HK-2 (cell line): ENCODE data around the gene RRP1.
"Not testable (repeated sequence)": the region's sequence is repeated elsewhere in the genome, so short reads cannot be mapped to it uniquely, and the experiment has no call there.

ENCODE experiments used
- DNase-seq: peaks from one replicate; pipeline ENCODE4 v3.0.0-alpha.2; 2018; ENCODE audit not compliant: unreplicated experiment

Gene RRP1

DNA sequence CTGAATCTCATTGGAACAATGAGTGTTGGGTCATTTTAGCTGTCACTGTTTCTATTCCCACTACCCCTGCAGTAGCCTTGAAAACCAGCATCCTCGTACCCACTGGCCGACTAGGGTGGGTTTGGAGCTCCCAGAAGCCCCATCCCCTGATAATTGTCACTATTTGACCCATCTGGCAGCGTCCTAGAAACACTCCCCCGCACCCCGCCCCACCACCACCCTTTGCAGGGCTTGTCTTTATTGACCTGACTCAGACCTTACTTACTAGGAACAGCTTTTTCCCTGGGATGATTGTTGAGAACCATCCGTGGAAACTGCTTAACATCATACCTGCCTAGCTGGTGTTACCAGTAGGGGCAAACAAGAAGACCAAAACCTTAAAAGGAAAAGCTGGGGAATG lies 47.2 kb downstream of the RRP1 start:
- no peak for DNase-seq

DNA sequence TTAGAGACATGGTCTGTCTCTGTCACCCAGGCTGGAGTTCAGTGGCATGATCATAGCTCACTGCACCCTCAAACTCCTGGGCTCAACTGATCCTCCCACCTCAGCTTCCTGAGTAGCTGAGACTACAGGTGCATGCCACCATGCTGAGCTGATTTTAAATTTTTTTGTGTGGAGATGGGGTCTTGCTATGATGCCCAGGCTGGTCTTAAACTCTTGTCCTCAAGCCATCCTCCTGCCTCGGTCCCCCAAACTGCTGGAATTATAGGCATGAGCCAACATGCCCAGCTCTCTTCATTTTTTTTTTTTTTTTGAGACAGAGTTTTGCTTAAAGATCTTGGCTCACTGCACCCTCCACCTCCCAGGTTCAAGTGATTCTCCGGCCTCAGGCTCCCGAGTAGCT lies 50.9 kb downstream of the RRP1 start:
- no peak for DNase-seq

DNA sequence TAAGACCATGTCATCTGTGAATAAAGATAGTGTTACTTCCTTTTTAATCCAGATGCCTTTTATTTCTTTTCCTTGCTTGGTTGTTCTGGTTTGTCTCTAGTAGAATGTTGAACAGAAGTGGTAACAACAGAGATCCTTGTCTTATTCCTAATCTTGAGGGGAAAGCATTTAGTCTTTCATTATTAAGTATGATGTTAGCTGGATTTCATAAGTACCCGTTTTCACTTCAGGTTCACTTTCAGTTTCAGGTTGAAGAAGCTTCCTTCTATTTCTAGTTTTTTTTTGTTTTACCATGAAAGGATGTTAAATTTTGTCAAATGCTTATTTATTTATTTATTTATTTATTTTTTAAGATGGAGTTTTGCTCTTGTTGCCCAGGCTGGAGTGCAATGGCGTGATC lies 53.4 kb downstream of the RRP1 start:
- DNase-seq, result no peak

DNA sequence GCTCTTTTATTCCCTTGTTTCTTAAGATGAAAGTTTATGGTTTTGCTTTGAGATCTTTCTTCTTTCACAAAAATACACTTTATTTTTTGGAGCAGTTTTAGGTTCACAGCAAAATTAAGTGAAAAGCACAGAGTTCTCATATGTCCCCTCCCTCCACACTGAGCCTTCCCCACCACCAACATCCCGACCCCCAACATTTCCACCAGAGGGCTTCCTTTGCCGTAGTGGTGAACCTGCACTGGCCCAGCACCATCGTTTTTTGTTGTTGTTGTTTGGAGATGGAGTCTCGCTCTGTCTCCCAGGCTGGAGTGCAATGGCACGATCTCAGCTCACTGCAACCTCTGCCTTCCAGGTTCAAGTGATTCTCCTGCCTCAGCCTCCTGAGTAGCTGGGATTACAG lies 55.5 kb downstream of the RRP1 start:
- not testable (repeated sequence) for DNase-seq

GRCh38 chr21:43845386-43845785 lies 56.0 kb downstream of the RRP1 start:
- DNase-seq, result no peak

DNA sequence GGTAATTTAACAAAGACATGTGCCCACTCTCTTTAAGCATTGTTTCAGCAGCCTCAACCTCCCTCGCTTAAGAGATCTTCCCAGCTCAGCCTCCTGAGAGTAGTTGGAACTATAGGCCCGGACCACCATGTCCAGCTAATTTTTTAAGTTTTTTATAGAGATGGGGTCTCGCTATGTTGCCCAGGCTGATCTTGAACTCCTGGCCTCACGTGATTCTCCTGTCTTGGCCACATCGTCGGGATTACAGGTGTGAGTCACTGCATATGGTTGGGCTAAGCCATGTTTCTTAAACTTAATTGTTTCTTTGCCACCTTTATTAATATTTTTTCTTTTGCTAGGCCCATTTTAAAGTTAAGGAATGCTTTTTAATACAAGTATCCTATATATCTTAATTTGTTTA lies 57.1 kb downstream of the RRP1 start:
- DNase-seq, result no peak

- no peak for DNase-seq
Observed at GRCh38 chr21:43847301-43847700, 57.9 kb downstream of the RRP1 start.

GRCh38 chr21:43848771-43849170 lies 59.4 kb downstream of the RRP1 start:
- DNase-seq, result no peak

- DNase-seq, result no peak
Observed at GRCh38 chr21:43849532-43850299, 60.3 kb downstream of the RRP1 start.

- no peak for DNase-seq
Observed at GRCh38 chr21:43850728-43851295, 61.4 kb downstream of the RRP1 start.

GRCh38 chr21:43851593-43851992 lies 62.2 kb downstream of the RRP1 start:
- DNase-seq, result no peak

DNA sequence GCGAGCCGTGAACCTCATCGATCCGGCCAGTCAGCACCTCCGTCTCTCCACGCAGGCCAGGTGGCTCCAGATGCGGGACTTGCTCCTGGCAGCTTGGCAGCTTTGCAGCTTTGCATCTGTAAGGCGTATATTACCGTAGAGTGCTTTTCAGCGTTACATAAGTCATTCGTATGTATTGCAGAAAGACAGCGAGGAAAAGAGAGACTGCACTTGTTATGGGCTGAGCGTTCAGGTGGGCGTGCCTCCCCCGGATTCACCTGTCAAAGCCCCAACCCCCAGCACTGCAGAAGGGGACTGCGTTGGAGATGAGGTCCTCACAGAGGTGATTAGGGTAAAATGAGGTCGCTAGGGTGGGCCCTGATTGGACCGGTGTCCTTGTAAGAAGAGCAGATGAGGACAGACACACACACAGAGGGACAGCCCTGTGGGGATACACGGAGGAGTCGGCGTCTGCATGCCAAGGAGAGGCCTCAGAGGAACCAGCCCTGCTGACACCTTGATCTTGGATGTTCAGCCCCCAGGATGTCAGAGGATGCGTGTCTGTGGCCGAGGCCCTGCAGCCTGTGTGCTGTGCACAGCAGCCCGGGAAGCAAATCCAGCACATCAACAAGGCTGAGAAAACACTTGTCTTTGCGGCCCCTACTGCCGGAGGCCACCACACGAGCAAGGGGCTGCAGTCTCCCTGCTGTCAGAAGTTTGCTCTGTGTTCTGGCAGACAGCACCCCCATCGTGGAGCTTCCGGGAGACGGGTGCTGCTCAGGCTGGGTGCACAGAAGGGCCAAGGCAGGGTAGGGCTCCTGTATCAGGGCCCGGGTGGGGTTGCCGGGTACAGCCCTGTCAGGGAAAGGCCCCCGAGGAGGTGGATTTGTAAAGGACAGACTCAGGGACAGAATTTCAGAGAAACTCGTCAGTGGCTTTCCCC lies 64.7 kb downstream of the RRP1 start:
- DNase-seq, result no peak
